ENCODE measurements around the gene MIF4GD. TPM values are rescaled to one million over a fixed set of nuclear protein-coding genes. Genes with fewer than 3 reads are reported as not detected.

The MIF4GD gene
- total RNA-seq, 1 donor from 2014 or later = 55.2 TPM

DNA sequence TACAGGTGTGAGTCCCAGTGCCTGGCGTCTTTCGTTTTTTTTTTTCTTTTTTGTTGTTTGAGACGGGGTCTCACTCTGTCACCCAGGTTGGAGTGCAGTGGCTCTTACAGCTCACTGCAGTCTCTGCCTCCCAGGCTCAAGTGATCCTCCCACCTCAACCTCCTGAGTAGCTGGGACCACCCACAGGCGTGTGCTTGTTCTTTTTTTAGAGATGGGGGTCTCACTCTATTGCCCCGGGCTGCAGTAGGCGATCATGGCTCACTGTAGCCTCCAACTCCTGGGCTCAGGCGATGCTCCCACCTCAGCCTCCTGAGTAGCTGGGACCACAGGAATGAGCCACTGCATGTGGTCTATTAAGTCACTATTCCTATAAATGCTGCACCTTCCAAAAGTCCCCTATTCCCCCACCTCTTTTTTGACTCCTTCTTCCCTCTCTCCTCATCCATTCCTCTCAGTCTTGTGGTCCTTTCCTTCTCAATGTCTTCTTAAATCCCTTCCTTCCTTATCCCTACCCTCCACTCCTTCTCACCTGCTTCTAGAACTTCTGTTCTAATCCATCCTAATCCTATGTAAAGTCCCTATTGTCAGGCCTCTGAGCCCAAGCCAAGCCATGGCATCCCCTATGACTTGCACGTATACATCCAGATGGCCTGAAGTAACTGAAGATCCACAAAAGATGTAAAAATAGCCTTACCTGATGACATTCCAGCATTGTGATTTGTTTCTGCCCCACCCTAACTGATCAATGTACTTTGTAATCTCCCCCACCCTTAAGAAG is 18.8 kb downstream of the MIF4GD start:
- CTCF ChIA-PET = interaction anchor here (1.0 to 1.3 kb wide), 2 partner anchors 10 to 19 kb away, joined by 3 to 4 read pairs; partner anchors contain the start of genes GGA3, MIF4GD and MRPS7
- H3K27ac Mint-ChIP-seq = peak overlapping the region; percentile 94
- H3K4me3 Mint-ChIP-seq = no peak overlapping the region
- no peak for ATAC-seq (ENCODE audit: low read depth)
- no peaks in the 10 kb centered on the region for H3K9me3 Mint-ChIP-seq
- intact Hi-C loops (cut with micrococcal nuclease) = no loop called here
- no peak for DNase-seq
- POLR2A ChIA-PET = interaction anchor here (0.7 to 4.9 kb wide), 10 partner anchors 8 to 336 kb away, joined by 3 to 54 read pairs (median 4); partner anchors contain the start of genes GGA3, MIF4GD, MRPS7 and MYO15B
- TF ChIP-seq, protein P1, sequence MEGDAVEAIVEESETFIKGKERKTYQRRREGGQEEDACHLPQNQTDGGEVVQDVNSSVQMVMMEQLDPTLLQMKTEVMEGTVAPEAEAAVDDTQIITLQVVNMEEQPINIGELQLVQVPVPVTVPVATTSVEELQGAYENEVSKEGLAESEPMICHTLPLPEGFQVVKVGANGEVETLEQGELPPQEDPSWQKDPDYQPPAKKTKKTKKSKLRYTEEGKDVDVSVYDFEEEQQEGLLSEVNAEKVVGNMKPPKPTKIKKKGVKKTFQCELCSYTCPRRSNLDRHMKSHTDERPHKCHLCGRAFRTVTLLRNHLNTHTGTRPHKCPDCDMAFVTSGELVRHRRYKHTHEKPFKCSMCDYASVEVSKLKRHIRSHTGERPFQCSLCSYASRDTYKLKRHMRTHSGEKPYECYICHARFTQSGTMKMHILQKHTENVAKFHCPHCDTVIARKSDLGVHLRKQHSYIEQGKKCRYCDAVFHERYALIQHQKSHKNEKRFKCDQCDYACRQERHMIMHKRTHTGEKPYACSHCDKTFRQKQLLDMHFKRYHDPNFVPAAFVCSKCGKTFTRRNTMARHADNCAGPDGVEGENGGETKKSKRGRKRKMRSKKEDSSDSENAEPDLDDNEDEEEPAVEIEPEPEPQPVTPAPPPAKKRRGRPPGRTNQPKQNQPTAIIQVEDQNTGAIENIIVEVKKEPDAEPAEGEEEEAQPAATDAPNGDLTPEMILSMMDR (IDR thresholded peaks at IDR 0.05) = no peak
- peaks cover 70% of the 10 kb centered on the region for H3K4me1 Mint-ChIP-seq
- H3K27me3 Mint-ChIP-seq = no peaks in the 10 kb centered on the region
- peaks cover 6% of the 10 kb centered on the region for H3K36me3 Mint-ChIP-seq (ENCODE audit: low read depth)

DNA sequence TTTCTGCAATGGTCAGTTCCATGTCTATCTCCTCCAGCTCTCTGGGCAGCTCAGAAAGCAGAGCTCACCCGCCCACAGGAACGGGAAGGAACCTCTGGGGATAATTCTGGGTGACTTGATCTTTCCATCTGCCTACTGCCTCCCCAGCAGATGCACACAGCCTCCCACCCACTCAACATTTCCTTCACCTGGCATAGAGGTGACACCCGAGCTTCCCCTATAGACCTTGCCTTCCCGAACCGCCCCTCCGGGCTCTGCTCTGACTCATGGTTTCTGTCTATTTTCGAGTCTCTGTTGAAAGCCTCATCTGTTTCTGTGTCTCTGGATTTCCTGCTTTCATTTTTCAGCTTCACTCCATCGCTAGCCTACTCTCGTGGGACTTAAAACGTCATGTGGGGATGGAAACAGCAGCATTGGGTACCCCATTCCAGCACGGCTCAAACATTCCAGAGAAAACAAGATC is 21.0 kb downstream of the MIF4GD start:
- Mint-ChIP-seq H3K27me3 (no peaks in the 10 kb centered on the region), H3K36me3 (ENCODE audit: low read depth) (peaks cover 26% of the 10 kb centered on the region), H3K27ac (peak overlapping the region; percentile 87), H3K9me3 (no peaks in the 10 kb centered on the region), H3K4me3 (peak overlapping the region; percentile 76), H3K4me1 (peaks cover 65% of the 10 kb centered on the region)
- TF ChIP-seq, protein P1 (IDR thresholded peaks at IDR 0.05) = no peak
- DNase-seq (peak; percentile 46), ATAC-seq (ENCODE audit: low read depth) (peak; percentile 88)
- ChIA-PET POLR2A (interaction anchor here (0.6 to 4.9 kb wide), 11 partner anchors 10 to 129 kb away, joined by 3 to 54 read pairs (median 6); partner anchors contain the start of genes GGA3, MIF4GD, MRPS7 and SLC25A19), CTCF (interaction anchor here (0.7 to 1.6 kb wide), 5 partner anchors 10 to 162 kb away, joined by 3 to 8 read pairs (median 4); partner anchors contain the start of gene MIF4GD)
- intact Hi-C loops (cut with micrococcal nuclease) = loop anchor here (1.0 to 2.0 kb wide), 2 partner anchors 11 to 39 kb away; partner anchors contain the start of genes GGA3, MRPS7 and SLC25A19

DNA sequence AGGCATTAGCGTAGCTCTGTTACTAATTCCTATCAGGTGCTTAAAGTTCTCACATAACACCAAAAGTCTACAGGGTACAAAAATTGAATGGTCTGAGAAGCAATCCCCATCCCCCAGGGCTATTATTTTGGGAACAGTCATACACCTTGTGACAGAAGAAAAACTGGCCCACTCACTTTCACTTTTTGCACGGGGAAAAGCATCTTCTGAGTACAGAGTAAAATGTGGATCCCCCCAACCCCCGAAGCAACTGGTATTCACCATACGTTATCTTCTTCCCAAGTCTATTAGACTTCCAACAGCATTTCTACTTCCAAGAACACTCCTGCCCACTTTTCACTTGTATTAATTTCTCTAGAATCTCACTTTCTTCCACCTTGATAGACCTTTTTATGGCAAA is 21.5 kb downstream of the MIF4GD start:
- CTCF ChIA-PET = interaction anchor here (0.7 to 1.6 kb wide), 5 partner anchors 10 to 163 kb away, joined by 3 to 8 read pairs (median 4); partner anchors contain the start of gene MIF4GD
- intact Hi-C loops (cut with micrococcal nuclease) = no loop called here

DNA sequence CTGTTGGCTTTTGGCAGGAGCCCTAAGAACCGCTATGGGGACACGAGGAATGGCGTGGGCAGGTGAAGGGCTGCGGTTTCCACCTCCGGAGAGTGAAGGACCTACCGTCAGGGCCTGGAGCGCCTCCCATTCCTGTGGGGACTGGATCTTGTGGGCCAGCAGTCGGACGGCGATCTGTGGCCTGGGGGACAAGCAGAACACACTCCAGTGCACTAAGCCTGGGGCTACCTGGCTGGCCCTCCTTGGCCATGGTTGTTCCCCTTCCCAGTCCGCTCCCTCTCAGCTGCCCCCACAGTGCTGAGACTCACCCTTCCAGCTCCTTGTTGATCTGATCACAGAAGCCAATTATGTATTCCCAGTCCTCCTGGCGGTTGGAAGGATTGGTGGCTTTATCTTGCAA is 24.6 kb downstream of the MIF4GD start:
- CTCF ChIA-PET = interaction anchor here (1.0 to 1.9 kb wide), 2 partner anchors 9 to 163 kb away, joined by 3 to 5 read pairs; no protein-coding TSS in a partner anchor

More for the DNA sequence above, 21.5 kb downstream of the MIF4GD start:
- Mint-ChIP-seq H3K9me3 (no peaks in the 10 kb centered on the region), H3K36me3 (ENCODE audit: low read depth) (peaks cover 29% of the 10 kb centered on the region), H3K27me3 (no peaks in the 10 kb centered on the region), H3K4me3 (peak overlapping the region; percentile 76), H3K4me1 (peaks cover 66% of the 10 kb centered on the region), H3K27ac (peak overlapping the region; percentile 87)
- TF ChIP-seq, protein P1 (IDR thresholded peaks at IDR 0.05) = no peak
- no peak for ATAC-seq (ENCODE audit: low read depth)
- DNase-seq = no peak
- POLR2A ChIA-PET = interaction anchor here (0.6 to 4.9 kb wide), 8 partner anchors 10 to 80 kb away, joined by 3 to 54 read pairs (median 6); partner anchors contain the start of genes GGA3, MIF4GD, MRPS7 and SLC25A19

More for the DNA sequence above, 24.6 kb downstream of the MIF4GD start:
- POLR2A ChIA-PET = interaction anchor here (0.7 to 0.9 kb wide), 4 partner anchors 15 to 515 kb away, joined by 3 to 4 read pairs (median 4); partner anchors contain the start of genes GGA3 and MRPS7
- Mint-ChIP-seq H3K4me3 (no peak overlapping the region), H3K27me3 (no peaks in the 10 kb centered on the region), H3K9me3 (no peaks in the 10 kb centered on the region), H3K4me1 (peaks cover 68% of the 10 kb centered on the region), H3K36me3 (ENCODE audit: low read depth) (peaks cover 58% of the 10 kb centered on the region), H3K27ac (peak overlapping the region; percentile 41)
- TF ChIP-seq, protein P1 (IDR thresholded peaks at IDR 0.05) = no peak
- DNase-seq = no peak
- ATAC-seq (ENCODE audit: low read depth) = no peak
- intact Hi-C loops (cut with micrococcal nuclease) = no loop called here

Data from activated B cell treated with CpG ODN at 0.5 μM for 24 hours (primary cell).